B cell (primary cell): ENCODE measurements around the gene CBLB.

Experiments
- EZH2 ChIP-seq: IDR thresholded peaks from 2 replicates; pipeline ENCODE4 v1.6.1; 2012; ENCODE audit warnings: borderline replicate concordance, low read depth, mild to moderate bottlenecking, moderate library complexity, low read length; ENCODE audit not compliant: insufficient read depth, poor library complexity, severe bottlenecking
- TF ChIP-seq, protein P1 (sequence below): fragments of 200-600 bp; IDR thresholded peaks from one replicate; pipeline ENCODE4 v1.8.0; 2022; ENCODE audit warnings: antibody characterized with exemption, mild to moderate bottlenecking

DNA sequence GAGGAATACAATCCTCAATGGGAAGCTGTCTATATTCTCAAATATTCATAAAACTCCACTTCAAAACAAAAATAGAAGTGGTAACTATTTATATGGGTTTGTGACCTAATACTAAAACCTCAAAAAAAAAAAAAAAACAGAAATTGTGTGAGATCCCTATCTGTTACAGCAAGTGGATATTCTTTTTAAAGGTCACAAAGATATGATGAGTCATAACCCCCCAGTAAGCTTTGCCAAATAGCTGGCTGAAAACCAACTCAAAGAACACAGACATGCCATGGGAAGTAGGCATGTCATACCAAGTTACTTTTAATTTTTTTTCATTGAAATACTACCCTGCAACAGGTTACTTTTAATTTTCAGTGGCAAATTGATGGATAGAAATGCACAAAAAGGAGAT lies 62.5 kb downstream of the CBLB start:
- TF ChIP-seq, protein P1, sequence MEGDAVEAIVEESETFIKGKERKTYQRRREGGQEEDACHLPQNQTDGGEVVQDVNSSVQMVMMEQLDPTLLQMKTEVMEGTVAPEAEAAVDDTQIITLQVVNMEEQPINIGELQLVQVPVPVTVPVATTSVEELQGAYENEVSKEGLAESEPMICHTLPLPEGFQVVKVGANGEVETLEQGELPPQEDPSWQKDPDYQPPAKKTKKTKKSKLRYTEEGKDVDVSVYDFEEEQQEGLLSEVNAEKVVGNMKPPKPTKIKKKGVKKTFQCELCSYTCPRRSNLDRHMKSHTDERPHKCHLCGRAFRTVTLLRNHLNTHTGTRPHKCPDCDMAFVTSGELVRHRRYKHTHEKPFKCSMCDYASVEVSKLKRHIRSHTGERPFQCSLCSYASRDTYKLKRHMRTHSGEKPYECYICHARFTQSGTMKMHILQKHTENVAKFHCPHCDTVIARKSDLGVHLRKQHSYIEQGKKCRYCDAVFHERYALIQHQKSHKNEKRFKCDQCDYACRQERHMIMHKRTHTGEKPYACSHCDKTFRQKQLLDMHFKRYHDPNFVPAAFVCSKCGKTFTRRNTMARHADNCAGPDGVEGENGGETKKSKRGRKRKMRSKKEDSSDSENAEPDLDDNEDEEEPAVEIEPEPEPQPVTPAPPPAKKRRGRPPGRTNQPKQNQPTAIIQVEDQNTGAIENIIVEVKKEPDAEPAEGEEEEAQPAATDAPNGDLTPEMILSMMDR = no peak
- TF ChIP-seq EZH2 = no peak
